Small intestine (tissue), 16 donors: ENCODE data around the gene SELE. TPM values are rescaled to one million over a fixed set of nuclear protein-coding genes. Genes with fewer than 3 reads are reported as not detected.

ENCODE experiments used
- DNase-seq, 2 donors: peaks; one replicate each; pipeline versions ENCODE4 v3.0.0 to v3.0.0-alpha.2; 2013
- FAIRE-seq: peaks from 2 replicates; lab custom pipeline; 2012; peaks lifted over from hg19 to GRCh38; lab: Jason Lieb, UNC
- H3K27ac ChIP-seq, 3 donors: one replicate each; pipeline ENCODE4 v1.5.1; 2013; ENCODE audit warnings: low read length in 2 of 3, mild to moderate bottlenecking in 2 of 3, control low read depth in 1 of 3, inconsistent platforms in 1 of 3, low read depth in 1 of 3, moderate library complexity in 1 of 3
- H3K27me3 ChIP-seq, 3 donors: one replicate each; pipeline ENCODE4 v1.6.1; 2013; ENCODE audit warnings: low read length in 3 of 3, inconsistent platforms in 1 of 3; ENCODE audit not compliant: control insufficient read depth in 3 of 3, insufficient read depth in 3 of 3
- H3K36me3 ChIP-seq, 3 donors: one replicate each; pipeline ENCODE4 v1.6.1; 2013; ENCODE audit warnings: low read length in 3 of 3, inconsistent platforms in 1 of 3, low read depth in 1 of 3, mild to moderate bottlenecking in 1 of 3, moderate library complexity in 1 of 3; ENCODE audit not compliant: control insufficient read depth in 3 of 3, insufficient read depth in 2 of 3
- H3K4me1 ChIP-seq, 3 donors: one replicate each; pipeline ENCODE4 v1.6.1; 2013; ENCODE audit warnings: low read length in 2 of 3, inconsistent platforms in 1 of 3, low read depth in 1 of 3, mild to moderate bottlenecking in 1 of 3, moderate library complexity in 1 of 3; ENCODE audit not compliant: control insufficient read depth in 3 of 3, insufficient read depth in 2 of 3
- H3K4me3 ChIP-seq, 3 donors: one replicate each; pipeline ENCODE4 v1.5.1; 2013; ENCODE audit warnings: low read length in 3 of 3, control low read depth in 1 of 3, inconsistent platforms in 1 of 3, low read depth in 1 of 3, mild to moderate bottlenecking in 1 of 3, moderate library complexity in 1 of 3
- H3K9me3 ChIP-seq, 2 donors: one replicate each; pipeline ENCODE4 v1.6.1; 2013; ENCODE audit warnings: low read depth in 1 of 2, low read length in 1 of 2; ENCODE audit not compliant: control insufficient read depth in 2 of 2, insufficient read depth in 1 of 2
- WGBS, 3 donors: extraction: QIAGEN DNeasy Blood & Tissue Kit; methylation state at CpG; one replicate each; pipeline ENCODE4 v1.1.7; 2013; 5-methylcytosine and 5-hydroxymethylcytosine counted together
- long read RNA-seq, 10 donors: transcript quantifications; one replicate each; lab custom pipeline, GENCODE V29; 2026
- polyA plus RNA-seq, 4 donors: library from polyadenylated mRNA; stranded (reverse) in 3 of 4; unstranded in 1 of 4; fragments of 200-250 nt in 3 of 4; fragments of 120-200 nt in 1 of 4; gene quantifications; one replicate each; pipeline versions ENCODE4 v1.2.1 to v1.2.3, GENCODE V29; 2013
- donor health status: healthy with polysubstance abuse.
- donor health status: control.
- donor health status: control.
- donor health status: Bipolar disorder and iron deficiency.
- donor health status: healthy.

Gene SELE
- 1 to 10 TPM in 2 of 4 donors, under 1 TPM in 2; 0.22 to 3.1 (median 0.93) TPM for polyA plus RNA-seq
- long read RNA-seq, donor 1, result 0 reads
- long read RNA-seq, donor 2, result 0 reads
- long read RNA-seq, donor 3, result 0 reads
- long read RNA-seq, donor 4, result 0 reads
- long read RNA-seq, donor 5, result 0 reads
- long read RNA-seq, donor 6, result 0 reads
- long read RNA-seq, donor 7, result 0 reads
- long read RNA-seq, donor 8, result 0 reads
- long read RNA-seq, donor 9, result 0 reads
- long read RNA-seq, donor 10, result 0 reads

DNA sequence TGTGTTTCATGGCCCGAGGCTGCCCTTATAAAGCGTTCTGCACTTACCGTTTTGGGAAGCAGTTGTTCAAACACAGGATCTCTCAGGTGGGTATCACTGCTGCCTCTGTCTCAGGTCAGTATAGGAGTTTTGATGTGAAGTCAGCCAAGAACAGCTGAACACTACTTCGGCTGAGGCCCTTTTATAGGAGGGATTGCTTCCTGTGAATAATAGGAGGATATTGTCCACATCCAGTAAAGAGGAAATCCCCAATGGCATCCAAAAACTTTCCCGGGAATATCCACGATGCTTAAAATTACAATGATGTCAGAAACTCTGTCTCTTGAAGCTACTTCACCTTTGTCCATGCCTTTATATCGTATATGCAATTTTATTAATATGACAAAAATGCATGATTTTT, at the start of gene SELE:
TSS of gene SELE (minus strand) at position 156 of the 400 bp plus-strand sequence. CDS start 467 bp downstream, outside the sequence.
- Histone ChIP-seq H3K4me3 (no peak within 1 kb of the TSS), H3K27me3 (peaks cover 0 to 4% (median 3%) of the 10 kb centered on the region in 3 donors), H3K9me3 (no peaks in the 10 kb centered on the region), H3K4me1 (no peaks in the 10 kb centered on the region), H3K27ac (no peak within 1 kb of the TSS), H3K36me3 (no peaks in the 10 kb centered on the region)
- DNase-seq, result no peak
- WGBS, 3 donors, result 76 to 89% (median 86%) methylated on average over 7 of the region's 7 CpGs
- no peak for FAIRE-seq

DNA sequence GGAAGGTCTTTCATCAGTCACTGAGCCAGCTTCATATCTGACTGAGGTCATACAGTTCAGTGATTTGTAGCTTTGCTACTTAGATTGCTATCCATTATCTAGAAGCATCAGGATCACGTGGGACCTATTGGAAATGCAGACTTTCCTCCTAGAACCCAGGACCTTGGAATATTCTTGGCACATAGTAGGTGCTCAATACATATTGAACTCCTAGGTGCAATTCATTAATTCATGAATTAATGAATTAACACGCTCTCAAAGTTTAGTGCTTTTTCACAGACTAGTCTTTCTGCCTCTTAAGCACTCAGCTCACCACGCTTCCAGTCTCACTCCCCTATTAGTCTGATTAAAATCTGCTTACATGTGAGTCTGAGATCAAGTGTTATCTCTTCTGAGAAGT, 48.7 kb upstream of the SELE start:
- no peaks in the 10 kb centered on the region for H3K4me1 ChIP-seq
- H3K27me3 ChIP-seq, result peaks cover 0 to 10% (median 8%) of the 10 kb centered on the region in 3 donors
- WGBS, 3 donors, result 73 to 85% (median 84%) methylated on average over 3 of the region's 3 CpGs
- H3K27ac ChIP-seq, result no peak overlapping the region
- DNase-seq (no peak), FAIRE-seq (no peak)
- no peaks in the 10 kb centered on the region for H3K9me3 ChIP-seq
- H3K36me3 ChIP-seq, result no peaks in the 10 kb centered on the region
- H3K4me3 ChIP-seq, result no peak overlapping the region

GRCh38 chr1:169779970-169780369, 46.1 kb upstream of the SELE start:
- Histone ChIP-seq H3K9me3 (no peaks in the 10 kb centered on the region), H3K36me3 (no peaks in the 10 kb centered on the region), H3K27me3 (peaks cover 0 to 6% (median 5%) of the 10 kb centered on the region in 3 donors), H3K4me1 (no peaks in the 10 kb centered on the region), H3K4me3 (no peak overlapping the region), H3K27ac (no peak overlapping the region)
- FAIRE-seq (no peak), DNase-seq (no peak)
- WGBS, 3 donors, result 50 to 73% (median 63%) methylated on average over 4 of the region's 4 CpGs

GRCh38 chr1:169779150-169779549, 45.3 kb upstream of the SELE start:
- FAIRE-seq (no peak), DNase-seq (no peak)
- Histone ChIP-seq H3K27me3 (peaks cover 0 to 4% (median 4%) of the 10 kb centered on the region in 3 donors), H3K4me3 (no peak overlapping the region), H3K9me3 (no peaks in the 10 kb centered on the region), H3K4me1 (no peaks in the 10 kb centered on the region), H3K36me3 (no peaks in the 10 kb centered on the region), H3K27ac (no peak overlapping the region)

GRCh38 chr1:169776440-169776839, 42.6 kb upstream of the SELE start:
- Histone ChIP-seq H3K27me3 (no peaks in the 10 kb centered on the region), H3K9me3 (no peaks in the 10 kb centered on the region), H3K27ac (no peak overlapping the region), H3K4me1 (no peaks in the 10 kb centered on the region), H3K4me3 (no peak overlapping the region), H3K36me3 (no peaks in the 10 kb centered on the region)
- 65 to 82% (median 72%) methylated on average over 3 of the region's 3 CpGs for WGBS, 3 donors
- DNase-seq (no peak), FAIRE-seq (no peak)

DNA sequence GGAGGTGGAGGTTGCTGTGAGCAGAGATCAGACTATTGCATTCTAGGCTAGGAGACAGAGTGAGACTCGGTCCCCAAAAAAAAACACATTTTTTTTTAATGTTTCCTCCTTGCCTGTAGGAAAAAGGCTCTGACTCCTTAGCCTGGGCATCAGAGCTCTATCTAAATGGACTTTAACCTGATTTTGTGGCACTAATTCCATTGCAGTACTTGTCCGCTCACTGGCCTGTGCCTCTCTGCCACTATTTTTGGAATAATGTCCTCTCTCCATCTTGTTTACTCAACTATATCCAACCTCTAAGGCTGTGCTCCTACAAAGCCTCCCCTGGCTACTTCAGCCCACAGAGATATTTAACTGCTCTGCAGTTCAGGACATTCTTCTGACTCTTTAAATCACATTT, 34.3 kb upstream of the SELE start:
- WGBS, 3 donors, result 51 to 86% (median 78%) methylated on average over 2 of the region's 2 CpGs
- Histone ChIP-seq H3K36me3 (no peaks in the 10 kb centered on the region), H3K27me3 (peaks cover 0 to 3% (median 0%) of the 10 kb centered on the region in 3 donors), H3K4me3 (no peak overlapping the region), H3K27ac (no peak overlapping the region), H3K4me1 (peaks cover 0 to 4% (median 0%) of the 10 kb centered on the region in 3 donors), H3K9me3 (no peaks in the 10 kb centered on the region)
- DNase-seq (no peak), FAIRE-seq (no peak)

DNA sequence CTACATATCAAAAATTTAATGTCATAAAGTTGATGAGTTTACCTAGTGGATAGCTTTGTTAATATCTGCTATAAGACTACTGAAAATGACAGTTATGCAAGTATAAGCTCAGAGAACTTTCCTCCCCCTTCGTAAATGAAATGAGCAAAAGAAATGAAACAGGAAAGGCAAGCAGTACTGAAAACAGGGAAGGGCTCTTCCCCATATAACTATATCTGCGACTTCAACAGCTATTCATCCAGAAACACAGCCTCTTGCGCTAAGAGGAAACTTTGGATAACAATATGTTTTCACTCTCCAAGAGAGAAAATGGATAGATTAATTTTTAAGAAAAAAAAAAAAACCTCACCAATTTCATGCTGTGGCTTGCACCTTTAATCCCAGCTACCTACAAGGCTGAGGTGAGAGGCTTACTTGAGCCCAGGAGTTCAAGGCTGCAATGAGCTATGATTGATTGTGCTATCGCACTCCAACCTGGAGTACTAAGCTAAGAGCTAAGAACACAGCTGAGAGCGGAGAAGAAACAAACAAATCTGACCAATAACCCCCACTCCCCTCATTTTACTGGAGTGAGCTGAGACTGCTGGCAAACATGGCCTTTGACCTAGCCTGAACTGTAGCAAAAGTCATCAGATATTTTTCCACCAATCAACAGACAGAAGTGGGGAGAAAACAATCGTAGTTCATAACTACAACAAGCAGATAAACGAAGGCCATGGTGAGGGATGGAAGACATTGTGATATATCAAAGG, 31.9 kb upstream of the SELE start:
- FAIRE-seq, result no peak

DNA sequence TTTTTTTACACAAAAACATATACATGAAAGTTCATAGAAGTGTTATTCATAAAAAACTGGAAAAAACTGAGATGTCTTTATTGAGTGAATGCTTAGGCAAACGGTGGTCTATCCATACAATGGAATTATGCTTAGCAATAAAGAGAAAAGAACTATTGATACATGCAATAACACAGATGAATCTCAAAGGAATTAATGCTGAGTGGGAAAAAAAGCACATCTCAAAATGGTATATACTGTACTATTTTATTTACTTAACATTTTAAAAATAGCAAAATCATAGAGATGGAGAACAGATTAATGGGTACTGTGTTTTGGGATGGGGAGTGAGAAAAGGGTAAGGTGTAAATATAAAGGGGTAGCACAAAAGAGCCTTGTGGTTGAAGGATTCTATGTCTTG, 31.0 kb upstream of the SELE start:
- Histone ChIP-seq H3K9me3 (no peaks in the 10 kb centered on the region), H3K36me3 (no peaks in the 10 kb centered on the region), H3K27ac (no peak overlapping the region), H3K27me3 (peaks cover 0 to 3% (median 0%) of the 10 kb centered on the region in 3 donors), H3K4me1 (peaks cover 0 to 7% (median 3%) of the 10 kb centered on the region in 3 donors), H3K4me3 (no peak overlapping the region)
- DNase-seq (no peak), FAIRE-seq (no peak)
- WGBS, 3 donors, result 44 to 78% (median 74%) methylated on average over 1 of the region's 1 CpG

More for the DNA sequence above, 31.9 kb upstream of the SELE start:
- peak in 1 of 2 donors; percentile 3 for DNase-seq
- Histone ChIP-seq H3K4me3 (no peak overlapping the region), H3K27ac (no peak overlapping the region), H3K36me3 (no peaks in the 10 kb centered on the region), H3K27me3 (peaks cover 0 to 3% (median 0%) of the 10 kb centered on the region in 3 donors), H3K4me1 (peaks cover 0 to 7% (median 3%) of the 10 kb centered on the region in 3 donors), H3K9me3 (no peaks in the 10 kb centered on the region)
- 59 to 64% (median 64%) methylated on average over 7 of the region's 7 CpGs for WGBS, 3 donors
